ENCODE measurements around the gene CYRIA.

- TF ChIP-seq POLR2A (IDR thresholded peaks at IDR 0.05) (no peak), CTCF (IDR thresholded peaks at IDR 0.05) (no peak)
These were observed 44.3 kb downstream of the CYRIA start for GRCh38 chr2:16621316-16621715.
